Astrocyte (in vitro differentiated cells and primary cell): ENCODE results near the gene GRM2.

Experiments used
- CTCF ChIP-seq: IDR thresholded peaks from 2 replicates; pipeline ENCODE4 v1.5.1; 2011; ENCODE audit warnings: low read depth, mild to moderate bottlenecking, inconsistent platforms, low read length, moderate library complexity; ENCODE audit not compliant: insufficient read depth
- EZH2 ChIP-seq: IDR thresholded peaks from 2 replicates; pipeline ENCODE4 v1.6.1; 2012; ENCODE audit warnings: mild to moderate bottlenecking, low read length, inconsistent platforms; ENCODE audit not compliant: insufficient read depth

GRCh38 chr3:51680663-51681230 is 26.1 kb upstream of the GRM2 start:
- TF ChIP-seq CTCF: no peak
- no peak for TF ChIP-seq EZH2
